Measurements from ENCODE around the gene BHLHE40. TPM values are rescaled to one million over a fixed set of nuclear protein-coding genes. Genes with fewer than 3 reads are reported as not detected.

The BHLHE40 gene
- total and polyA plus RNA-seq, 2 of the 4 experiments (the other 2 are of a cell fraction), result 22.8 to 31.8 TPM

DNA sequence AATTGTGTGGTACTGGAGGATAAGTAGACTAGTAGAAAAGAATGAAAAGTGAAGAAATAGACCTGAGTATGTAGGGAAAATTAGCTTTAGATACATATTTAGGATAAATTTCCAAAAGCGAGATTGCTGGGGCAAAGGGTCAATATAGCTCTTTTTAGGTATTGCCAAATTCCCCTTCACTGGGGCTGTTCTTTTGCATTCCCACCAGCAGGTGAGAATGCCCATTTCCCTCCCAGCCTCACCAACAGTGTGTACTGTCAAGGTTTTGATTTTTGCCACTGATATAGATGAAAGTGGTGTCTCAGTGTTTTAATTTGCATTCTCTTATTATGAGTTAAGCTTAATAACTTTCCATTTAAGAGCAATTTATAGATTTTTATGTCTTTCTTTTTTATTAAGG lies 35.7 kb upstream of the BHLHE40 start:
- ChIA-PET POLR2A (ENCODE audit: unreplicated experiment) (no interaction called here), CTCF (no interaction called here)
- Histone ChIP-seq H3K56ac (ENCODE audit: extremely low read depth, insufficient read depth, low read length) (no peak overlapping the region), H2BK120ac (ENCODE audit: low read depth, low read length) (no peak overlapping the region), H3K4ac (ENCODE audit: low read depth, low read length) (no peak overlapping the region), H2BK15ac (ENCODE audit: low read depth, low read length) (no peak overlapping the region), H3K9me3 (ENCODE audit: control insufficient read depth, insufficient read depth, low read length) (no peaks in the 10 kb centered on the region), H3K14ac (replicated peaks; ENCODE audit: low read depth, low read length) (no peak overlapping the region), H2AFZ (replicated peaks; ENCODE audit: low read length, poor library complexity) (no peak overlapping the region), H3K9ac (ENCODE audit: low read depth, low read length) (no peak overlapping the region), H3K27ac (ENCODE audit: insufficient read depth, low read length) (no peak overlapping the region), H2AK5ac (ENCODE audit: low read depth, low read length) (no peak overlapping the region), H3K18ac (ENCODE audit: low read depth, low read length) (no peak overlapping the region), H3K36me3 (ENCODE audit: control insufficient read depth, insufficient read depth, low read length) (no peaks in the 10 kb centered on the region), H4K91ac (ENCODE audit: insufficient read depth, low read depth, low read length) (no peak overlapping the region), H2BK20ac (ENCODE audit: low read depth, low read length) (no peak overlapping the region), H3K27me3 (ENCODE audit: control insufficient read depth, insufficient read depth, low read length) (no peaks in the 10 kb centered on the region), H4K20me1 (ENCODE audit: insufficient read depth, low read length) (no peaks in the 10 kb centered on the region), H3K4me2 (ENCODE audit: low read depth, low read length) (no peak overlapping the region), H3K4me1 (ENCODE audit: control insufficient read depth, insufficient read depth, low read length) (no peaks in the 10 kb centered on the region), H2AK9ac (replicated peaks; ENCODE audit: low read depth, low read length, poor library complexity) (no peak overlapping the region), H4K5ac (ENCODE audit: low read depth, low read length) (no peak overlapping the region), H2BK5ac (ENCODE audit: low read depth, low read length, poor library complexity, severe bottlenecking) (no peak overlapping the region), H3K23ac (ENCODE audit: low read depth, low read length) (no peak overlapping the region), H3K9me1 (ENCODE audit: insufficient read depth, low read length) (no peaks in the 10 kb centered on the region; the same call in 1 of the 2 replicates), H3K79me1 (ENCODE audit: low read depth in 1 of 2, low read length in 2 of 2) (no peaks in the 10 kb centered on the region; a peak in 1 of 4 replicates), H4K8ac (ENCODE audit: low read depth in 2 of 2, low read length in 2 of 2) (no peak overlapping the region), H3K4me3 (ENCODE audit: insufficient read depth, low read depth, low read length) (no peak overlapping the region)
- TF ChIP-seq MXI1 (IDR thresholded peaks at IDR 0.05; ENCODE audit: borderline replicate concordance, low read depth, low read length), result no peak
- TF ChIP-seq, protein P1, sequence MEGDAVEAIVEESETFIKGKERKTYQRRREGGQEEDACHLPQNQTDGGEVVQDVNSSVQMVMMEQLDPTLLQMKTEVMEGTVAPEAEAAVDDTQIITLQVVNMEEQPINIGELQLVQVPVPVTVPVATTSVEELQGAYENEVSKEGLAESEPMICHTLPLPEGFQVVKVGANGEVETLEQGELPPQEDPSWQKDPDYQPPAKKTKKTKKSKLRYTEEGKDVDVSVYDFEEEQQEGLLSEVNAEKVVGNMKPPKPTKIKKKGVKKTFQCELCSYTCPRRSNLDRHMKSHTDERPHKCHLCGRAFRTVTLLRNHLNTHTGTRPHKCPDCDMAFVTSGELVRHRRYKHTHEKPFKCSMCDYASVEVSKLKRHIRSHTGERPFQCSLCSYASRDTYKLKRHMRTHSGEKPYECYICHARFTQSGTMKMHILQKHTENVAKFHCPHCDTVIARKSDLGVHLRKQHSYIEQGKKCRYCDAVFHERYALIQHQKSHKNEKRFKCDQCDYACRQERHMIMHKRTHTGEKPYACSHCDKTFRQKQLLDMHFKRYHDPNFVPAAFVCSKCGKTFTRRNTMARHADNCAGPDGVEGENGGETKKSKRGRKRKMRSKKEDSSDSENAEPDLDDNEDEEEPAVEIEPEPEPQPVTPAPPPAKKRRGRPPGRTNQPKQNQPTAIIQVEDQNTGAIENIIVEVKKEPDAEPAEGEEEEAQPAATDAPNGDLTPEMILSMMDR (conservative IDR thresholded peaks at IDR 0.05; ENCODE audit: low read depth, low read length), result peak; percentile 21; the same call in 1 of the 2 replicates
- TF ChIP-seq RCOR1 (IDR thresholded peaks at IDR 0.05; ENCODE audit: insufficient replicate concordance, low read length), result no peak
- no peak for TF ChIP-seq BHLHE40 (IDR thresholded peaks at IDR 0.05; ENCODE audit: low read depth, low read length)
- TF ChIP-seq, protein P2, sequence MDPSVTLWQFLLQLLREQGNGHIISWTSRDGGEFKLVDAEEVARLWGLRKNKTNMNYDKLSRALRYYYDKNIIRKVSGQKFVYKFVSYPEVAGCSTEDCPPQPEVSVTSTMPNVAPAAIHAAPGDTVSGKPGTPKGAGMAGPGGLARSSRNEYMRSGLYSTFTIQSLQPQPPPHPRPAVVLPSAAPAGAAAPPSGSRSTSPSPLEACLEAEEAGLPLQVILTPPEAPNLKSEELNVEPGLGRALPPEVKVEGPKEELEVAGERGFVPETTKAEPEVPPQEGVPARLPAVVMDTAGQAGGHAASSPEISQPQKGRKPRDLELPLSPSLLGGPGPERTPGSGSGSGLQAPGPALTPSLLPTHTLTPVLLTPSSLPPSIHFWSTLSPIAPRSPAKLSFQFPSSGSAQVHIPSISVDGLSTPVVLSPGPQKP (IDR thresholded peaks at IDR 0.05; ENCODE audit: borderline replicate concordance, low read depth, low read length), result no peak
- TF ChIP-seq CEBPB (IDR thresholded peaks at IDR 0.05; ENCODE audit: low read depth, low read length), result peak; percentile 25; the same call in 1 of the 2 replicates
- no peak for TF ChIP-seq SMC3 (IDR thresholded peaks at IDR 0.05; ENCODE audit: low read depth, low read length)
- no peak for TF ChIP-seq NFE2L2 (IDR thresholded peaks at IDR 0.05; ENCODE audit: low read depth, low read length)
- no peak for TF ChIP-seq MAZ (IDR thresholded peaks at IDR 0.05; ENCODE audit: borderline replicate concordance, low read depth, low read length)
- dilution Hi-C loops (cut with HindIII; ENCODE audit: low sequenced_read_pairs, unreplicated experiment), result no loop called here
- DNase-seq, result no peak
- ATAC-seq (ENCODE audit: low read depth), result no peak
- WGBS, 2 experiments (ENCODE audit: extremely low coverage in 2 of 2, insufficient read length in 1 of 2), result no CpG with 5 or more reads among the region's 1 CpG
- BruUV-seq (replicated peaks), result no TSS peak
- intact Hi-C loops (cut with micrococcal nuclease), result no loop called here
- in situ Hi-C loops (cut with MboI; ENCODE audit: low sequenced_read_pairs), result no loop called here

Data from IMR-90 (cell line).